H1 (cell line): Measurements from ENCODE around the gene CCDC9B. TPM values are rescaled to one million over a fixed set of nuclear protein-coding genes. Genes with fewer than 3 reads are reported as not detected.

ENCODE experiments used
- ASH2L ChIP-seq: fragments of 200-600, 300-600 bp; sonication (generic); IDR thresholded peaks from one replicate; pipeline ENCODE4 v1.7.1; 2017; ENCODE audit warnings: low read length
- ATF2 ChIP-seq: IDR thresholded peaks from 2 replicates; pipeline ENCODE4 v1.6.1; 2012; ENCODE audit warnings: low read length, inconsistent platforms
- E2F6 ChIP-seq: IDR thresholded peaks from 2 replicates; pipeline ENCODE4 v1.6.1; 2012; ENCODE audit warnings: inconsistent platforms
- EGR1 ChIP-seq: IDR thresholded peaks from 2 replicates; pipeline ENCODE4 v1.6.1; 2011; ENCODE audit warnings: low read depth, low read length, borderline replicate concordance
- NRF1 ChIP-seq: IDR thresholded peaks from 2 replicates; pipeline ENCODE4 v1.6.1; 2011; ENCODE audit warnings: mild to moderate bottlenecking, low read depth, low read length, improper control_type of control experiment
- POLR2A ChIP-seq, 2 experiments: IDR thresholded peaks; 1 replicate in 1 of 2; 2 replicates in 1 of 2; pipeline ENCODE4 v1.6.1; 2011; ENCODE audit warnings: low read depth in 2 of 2, low read length in 2 of 2, mild to moderate bottlenecking in 2 of 2; ENCODE audit errors: control extremely low read depth in 1 of 2
- SIN3A ChIP-seq, 2 experiments: IDR thresholded peaks in 1 of 2; conservative IDR thresholded peaks in 1 of 2; 2 replicates each; pipeline ENCODE4 v1.6.1; 2011 to 2012; ENCODE audit warnings: low read length in 2 of 2, improper control_type of control experiment in 1 of 2, low read depth in 1 of 2, mild to moderate bottlenecking in 1 of 2
- polyA plus RNA-seq, 7 experiments: library from polyadenylated mRNA; depleted of rRNA in 3 of 7; stranded (reverse) in 5 of 7; unstranded in 2 of 7; fragments of >200 nt in 5 of 7; fragments of 200-250 nt in 2 of 7; gene quantifications; 1 replicate in 5 of 7; 2 replicates in 1 of 7; 4 replicates in 1 of 7; pipeline versions ENCODE4 v1.2.1 to v1.2.3, GENCODE V29; 2011 to 2013; ENCODE audit warnings: missing spikeins in 2 of 7, mixed read lengths in 2 of 7
- total RNA-seq: library from RNA; stranded (reverse); fragmentation: NEBNext Ultra II Directional; extraction: Animal tissue kit (Norgen Biotek cat#: 25700); gene quantifications from 2 replicates; pipeline ENCODE4 v1.2.1, GENCODE V29; 2021

The CCDC9B gene
- total and polyA plus RNA-seq, 2 of the 8 experiments (the other 6 are each of a cell fraction or from before 2014, with no cell fraction given), result 0.45 to 0.78 TPM

GRCh38 chr15:40357723-40358470 is 17.2 kb upstream of the CCDC9B start, which contains the start of gene DISP2 (continued):
- TF ChIP-seq E2F6, result peak; percentile 58; the same call in 1 of the 2 replicates
- TF ChIP-seq ATF2, result no peak
- peak; percentile 70 for TF ChIP-seq NRF1
- peak; percentile 98 to 99 for TF ChIP-seq SIN3A (conservative IDR thresholded peaks at IDR 0.05 in 1 of 2, IDR thresholded peaks at IDR 0.05 in 1 of 2; ENCODE audit: low read depth in 1 of 2, low read length in 2 of 2)
- TF ChIP-seq EGR1, result peak; percentile 89
- TF ChIP-seq POLR2A (IDR thresholded peaks at IDR 0.05; ENCODE audit: control extremely low read depth in 1 of 2, low read depth in 2 of 2, low read length in 2 of 2), result no peak
- TF ChIP-seq ASH2L, result peak; percentile 71
